Mesendoderm (in vitro differentiated cells): ENCODE data around the gene EN2.

Source experiments
- DNase-seq: peaks from one replicate; pipeline ENCODE4 v3.0.0; 2013
- H2AK5ac ChIP-seq: 2 replicates; pipeline ENCODE4 v1.6.1; 2013; ENCODE audit warnings: low read length, inconsistent platforms
- H2BK120ac ChIP-seq: 2 replicates; pipeline ENCODE4 v1.6.1; 2013; ENCODE audit warnings: low read depth, mild to moderate bottlenecking, low read length, moderate library complexity, mixed read lengths
- H2BK15ac ChIP-seq: replicated peaks from 2 replicates; pipeline ENCODE4 v1.6.1; 2013; ENCODE audit warnings: low read depth, mild to moderate bottlenecking, moderate library complexity
- H2BK5ac ChIP-seq: 2 replicates; pipeline ENCODE4 v1.6.1; 2013; ENCODE audit warnings: low read length, inconsistent platforms
- H3K18ac ChIP-seq: 2 replicates; pipeline ENCODE4 v1.6.1; 2013; ENCODE audit warnings: mild to moderate bottlenecking, low read length, mixed read lengths
- H3K23ac ChIP-seq: one replicate; pipeline ENCODE4 v1.6.1; 2013; ENCODE audit warnings: low read length
- H3K27ac ChIP-seq: 2 replicates; pipeline ENCODE4 v1.5.1; 2013; ENCODE audit warnings: low read depth, mild to moderate bottlenecking, inconsistent platforms, low read length, moderate library complexity
- H3K27me3 ChIP-seq: 2 replicates; pipeline ENCODE4 v1.6.1; 2013; ENCODE audit warnings: low read length, control low read depth, mild to moderate bottlenecking, inconsistent platforms; ENCODE audit not compliant: insufficient read depth, poor library complexity
- H3K36me3 ChIP-seq: 2 replicates; pipeline ENCODE4 v1.6.1; 2013; ENCODE audit warnings: low read length, inconsistent platforms; ENCODE audit not compliant: control insufficient read depth, insufficient read depth
- H3K4ac ChIP-seq: one replicate; pipeline ENCODE4 v1.6.1; 2013; ENCODE audit warnings: low read depth, mild to moderate bottlenecking, low read length, moderate library complexity
- H3K4me1 ChIP-seq: 2 replicates; pipeline ENCODE4 v1.6.1; 2013; ENCODE audit warnings: low read depth, low read length, inconsistent platforms; ENCODE audit not compliant: control insufficient read depth
- H3K4me2 ChIP-seq: 2 replicates; pipeline ENCODE4 v1.6.1; 2013; ENCODE audit warnings: low read length
- H3K4me3 ChIP-seq: 2 replicates; pipeline ENCODE4 v1.5.1; 2013; ENCODE audit warnings: mild to moderate bottlenecking, low read length
- H3K56ac ChIP-seq: one replicate; pipeline ENCODE4 v1.6.1; 2013; ENCODE audit warnings: low read length
- H3K79me1 ChIP-seq: 2 replicates; pipeline ENCODE4 v1.6.1; 2013; ENCODE audit warnings: low read length, inconsistent platforms
- H3K79me2 ChIP-seq: 2 replicates; pipeline ENCODE4 v1.6.1; 2013; ENCODE audit warnings: mild to moderate bottlenecking, low read length; ENCODE audit not compliant: control insufficient read depth, insufficient read depth
- H3K9ac ChIP-seq: 2 replicates; pipeline ENCODE4 v1.6.1; 2013; ENCODE audit warnings: low read length, inconsistent platforms
- H4K5ac ChIP-seq: one replicate; pipeline ENCODE4 v1.6.1; 2013; ENCODE audit warnings: low read length
- H4K8ac ChIP-seq: one replicate; pipeline ENCODE4 v1.6.1; 2013; ENCODE audit warnings: low read depth, mild to moderate bottlenecking, control low read depth, low read length, moderate library complexity
- WGBS: extraction: QIAGEN DNeasy Blood & Tissue Kit; methylation state at CpG from one replicate; pipeline ENCODE4 v1.1.7; 2013; ENCODE audit warnings: low lambda C conversion rate, missing lambda C conversion rate; ENCODE audit not compliant: insufficient coverage; ENCODE audit errors: extremely low coverage; 5-methylcytosine and 5-hydroxymethylcytosine counted together

The EN2 gene

DNA sequence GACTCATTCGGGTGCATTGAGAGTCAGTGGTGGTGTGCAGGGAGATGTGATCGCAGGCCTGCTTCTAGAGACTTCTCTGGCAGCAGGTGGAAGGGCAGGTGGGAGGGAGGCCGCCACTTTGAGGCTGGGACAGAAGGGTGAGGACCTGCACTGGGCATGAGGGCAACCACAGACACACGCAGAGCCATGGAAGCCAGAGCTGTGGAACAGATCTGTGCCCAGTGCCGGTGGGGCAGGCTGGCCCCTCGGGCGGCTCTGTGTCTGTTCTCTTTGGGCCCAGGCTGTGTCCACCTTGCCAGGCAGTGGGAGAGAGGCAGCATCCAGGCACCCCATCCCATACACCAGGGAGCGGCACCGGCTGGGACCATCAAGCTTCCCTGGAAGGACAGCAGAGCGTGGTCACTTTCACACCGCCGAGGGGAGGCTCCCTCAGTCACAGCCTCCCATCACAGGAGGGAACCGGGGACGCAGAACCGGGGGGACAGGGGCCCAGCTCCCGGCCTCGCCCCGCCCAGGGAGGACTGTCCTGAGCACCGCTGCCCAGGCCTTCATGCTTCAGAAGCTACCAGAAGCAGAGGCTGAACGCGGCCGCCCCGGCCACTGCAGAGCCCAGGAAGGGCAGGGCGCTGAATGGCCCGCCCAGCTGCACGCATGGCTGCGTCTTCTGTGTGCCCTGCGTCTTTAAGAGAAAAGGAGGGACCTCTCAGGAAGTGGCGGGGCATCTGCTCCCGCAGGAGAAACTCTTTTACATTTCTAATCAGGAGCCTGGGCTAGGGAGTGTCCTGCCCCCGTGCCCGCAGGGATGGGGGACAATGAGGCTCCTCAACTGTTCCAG, 32.1 kb downstream of the EN2 start:
- H4K5ac ChIP-seq: no peak overlapping the region
- WGBS: no CpG with 5 or more reads among the region's 32 CpGs
- H3K79me2 ChIP-seq: no peaks in the 10 kb centered on the region
- H3K36me3 ChIP-seq: no peaks in the 10 kb centered on the region
- no peak overlapping the region for H3K4ac ChIP-seq
- H3K79me1 ChIP-seq: no peaks in the 10 kb centered on the region
- DNase-seq: no peak
- no peak overlapping the region for H4K8ac ChIP-seq
- H3K27ac ChIP-seq: no peak overlapping the region
- H2BK5ac ChIP-seq: no peak overlapping the region
- peak overlapping the region; percentile 1 for H3K9ac ChIP-seq
- H3K56ac ChIP-seq: peak overlapping the region; percentile 19
- no peak overlapping the region for H2BK120ac ChIP-seq
- H2BK15ac ChIP-seq: no peak overlapping the region
- H3K18ac ChIP-seq: peak overlapping the region; percentile 43
- H2AK5ac ChIP-seq: no peak overlapping the region
- peaks cover 5% of the 10 kb centered on the region for H3K4me1 ChIP-seq
- H3K27me3 ChIP-seq: no peaks in the 10 kb centered on the region
- no peak overlapping the region for H3K4me3 ChIP-seq
- H3K4me2 ChIP-seq: peak overlapping the region; percentile 9
- H3K23ac ChIP-seq: no peak overlapping the region

DNA sequence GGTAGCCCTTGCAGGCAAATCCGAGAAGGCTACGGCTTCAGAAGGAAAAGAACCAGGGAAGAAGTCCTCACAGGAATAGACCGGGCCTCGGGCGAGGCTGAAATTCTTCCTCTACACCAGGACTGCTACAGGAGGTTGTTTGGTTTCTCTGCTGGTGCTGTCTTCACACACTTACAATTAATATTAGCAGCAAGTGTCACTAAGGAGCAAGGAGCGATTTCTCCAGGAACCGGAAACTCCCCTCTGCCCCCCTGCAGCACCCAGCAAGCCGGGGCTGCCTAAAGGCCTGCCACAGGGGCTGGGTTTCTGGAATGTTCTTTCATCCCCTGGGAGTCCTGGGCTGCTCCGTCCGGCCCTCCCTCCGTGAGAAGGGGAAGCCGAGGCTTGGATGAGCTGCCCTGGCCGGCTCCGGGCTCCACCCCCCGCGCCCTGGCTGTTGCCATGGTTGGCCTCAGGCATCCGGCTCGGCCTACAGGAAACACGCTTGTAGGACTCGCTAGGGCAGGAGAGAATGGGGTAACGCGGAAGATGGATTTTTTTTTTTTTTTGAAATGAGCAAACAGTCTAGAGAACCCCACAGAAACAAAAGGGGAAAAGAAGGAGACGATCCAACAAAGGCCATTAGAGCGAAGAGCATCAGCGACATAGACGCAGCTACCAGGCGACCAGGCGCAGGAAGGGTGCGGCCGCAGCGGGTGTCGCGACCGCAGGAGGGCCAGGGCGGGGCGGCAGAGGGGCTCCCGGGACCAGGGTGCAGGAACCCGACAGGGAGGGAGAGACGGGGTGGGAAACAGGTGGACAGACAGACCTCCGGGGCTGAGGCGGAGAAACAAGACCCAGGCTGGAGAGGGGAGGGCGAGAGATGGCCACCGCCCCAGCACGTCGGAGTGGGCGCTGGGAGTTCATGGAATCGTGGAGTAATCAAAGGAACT, 33.0 kb downstream of the EN2 start:
- H2BK5ac ChIP-seq: no peak overlapping the region
- H3K36me3 ChIP-seq: no peaks in the 10 kb centered on the region
- peak overlapping the region; percentile 4 for H2BK120ac ChIP-seq
- H3K23ac ChIP-seq: no peak overlapping the region
- H2AK5ac ChIP-seq: no peak overlapping the region
- peak overlapping the region; percentile 17 for H3K27ac ChIP-seq
- no peak overlapping the region for H3K4ac ChIP-seq
- H3K4me1 ChIP-seq: peaks cover 5% of the 10 kb centered on the region
- H4K5ac ChIP-seq: no peak overlapping the region
- H3K4me2 ChIP-seq: peak overlapping the region; percentile 64
- no peak overlapping the region for H4K8ac ChIP-seq
- H3K79me2 ChIP-seq: no peaks in the 10 kb centered on the region
- H3K9ac ChIP-seq: peak overlapping the region; percentile 61
- peak overlapping the region; percentile 43 for H3K18ac ChIP-seq
- H3K4me3 ChIP-seq: peak overlapping the region; percentile 16
- no peaks in the 10 kb centered on the region for H3K27me3 ChIP-seq
- H3K79me1 ChIP-seq: no peaks in the 10 kb centered on the region
- DNase-seq: peak; percentile 87
- H2BK15ac ChIP-seq: no peak overlapping the region
- peak overlapping the region; percentile 86 for H3K56ac ChIP-seq
- WGBS: no CpG with 5 or more reads among the region's 47 CpGs

DNA sequence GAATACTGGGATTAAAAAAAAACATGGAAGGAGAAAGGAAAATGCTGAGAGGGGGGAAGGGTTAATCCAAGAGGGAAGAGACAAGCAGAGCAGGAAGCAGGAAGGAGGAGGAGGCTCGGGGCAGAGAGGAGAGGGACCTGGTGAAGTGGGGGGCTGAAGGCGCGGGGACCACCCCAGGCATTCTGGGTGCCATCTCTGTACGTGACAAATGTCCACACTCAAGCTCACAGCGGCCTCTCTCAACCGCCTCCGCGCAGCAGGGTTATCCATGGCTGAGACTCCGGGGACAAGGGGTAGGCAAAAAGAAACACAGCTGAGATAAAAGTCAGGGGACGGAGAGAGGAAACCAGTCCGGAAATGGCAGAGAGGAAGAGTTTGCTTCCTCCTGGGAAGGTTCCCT, 33.9 kb downstream of the EN2 start:
- H4K8ac ChIP-seq: no peak overlapping the region
- no peak for DNase-seq
- H2BK15ac ChIP-seq: no peak overlapping the region
- H3K36me3 ChIP-seq: no peaks in the 10 kb centered on the region
- H3K27ac ChIP-seq: no peak overlapping the region
- peak overlapping the region; percentile 61 for H3K9ac ChIP-seq
- peak overlapping the region; percentile 64 for H3K4me2 ChIP-seq
- no peak overlapping the region for H3K23ac ChIP-seq
- H3K56ac ChIP-seq: peak overlapping the region; percentile 86
- H3K18ac ChIP-seq: peak overlapping the region; percentile 40
- peaks cover 5% of the 10 kb centered on the region for H3K4me1 ChIP-seq
- H3K79me1 ChIP-seq: no peaks in the 10 kb centered on the region
- H2AK5ac ChIP-seq: no peak overlapping the region
- no peaks in the 10 kb centered on the region for H3K79me2 ChIP-seq
- H3K4ac ChIP-seq: no peak overlapping the region
- no peaks in the 10 kb centered on the region for H3K27me3 ChIP-seq
- no peak overlapping the region for H2BK5ac ChIP-seq
- H2BK120ac ChIP-seq: no peak overlapping the region
- no CpG with 5 or more reads among the region's 11 CpGs for WGBS
- no peak overlapping the region for H3K4me3 ChIP-seq
- H4K5ac ChIP-seq: no peak overlapping the region

DNA sequence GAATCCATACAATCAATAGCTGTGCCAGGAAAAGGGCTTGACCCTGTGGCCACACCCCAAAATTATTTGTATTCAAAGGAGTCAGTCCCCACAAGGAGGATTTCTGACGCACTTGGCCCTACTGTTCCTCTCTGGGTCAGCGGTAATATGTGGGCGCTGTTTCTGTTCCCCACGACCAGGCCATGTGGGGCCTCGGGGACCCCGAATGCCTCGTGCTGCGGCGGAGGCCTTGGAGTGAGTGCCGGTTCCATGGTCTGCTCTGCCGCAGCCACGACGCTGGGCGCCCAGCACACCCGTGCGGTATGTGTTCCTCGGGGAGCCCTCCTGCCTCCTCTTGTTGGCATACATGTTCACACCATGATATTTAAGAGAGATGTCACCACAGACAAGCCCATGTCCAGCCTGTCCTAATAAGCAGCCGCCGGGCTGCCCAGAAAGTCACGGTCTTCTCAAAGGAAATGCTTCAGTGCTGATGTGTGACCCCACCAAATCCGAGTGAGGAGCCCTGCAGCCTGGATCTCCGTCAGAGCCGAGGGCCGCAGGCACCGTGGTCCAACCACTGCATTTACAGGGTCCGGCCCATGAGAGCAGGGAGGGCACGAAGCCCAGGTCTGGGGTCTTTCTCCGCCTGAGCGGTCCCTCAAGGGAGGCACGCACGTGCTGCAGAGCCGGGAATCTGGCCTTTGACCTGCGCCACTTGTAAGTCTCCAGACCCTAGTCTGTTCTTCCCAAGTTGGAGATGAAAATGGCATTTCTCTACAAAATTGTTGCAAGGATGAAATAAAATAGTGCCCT, 36.0 kb downstream of the EN2 start:
- no peak overlapping the region for H3K9ac ChIP-seq
- H3K18ac ChIP-seq: no peak overlapping the region
- H3K4ac ChIP-seq: no peak overlapping the region
- H3K56ac ChIP-seq: no peak overlapping the region
- WGBS: no CpG with 5 or more reads among the region's 33 CpGs
- H3K23ac ChIP-seq: no peak overlapping the region
- no peak overlapping the region for H2BK5ac ChIP-seq
- no peak overlapping the region for H2AK5ac ChIP-seq
- H3K4me2 ChIP-seq: no peak overlapping the region
- no peaks in the 10 kb centered on the region for H3K79me2 ChIP-seq
- no peaks in the 10 kb centered on the region for H3K79me1 ChIP-seq
- H4K5ac ChIP-seq: no peak overlapping the region
- no peaks in the 10 kb centered on the region for H3K36me3 ChIP-seq
- H2BK120ac ChIP-seq: no peak overlapping the region
- H3K27ac ChIP-seq: no peak overlapping the region
- no peaks in the 10 kb centered on the region for H3K27me3 ChIP-seq
- no peak for DNase-seq
- H3K4me1 ChIP-seq: peaks cover 5% of the 10 kb centered on the region
- H4K8ac ChIP-seq: no peak overlapping the region
- H2BK15ac ChIP-seq: no peak overlapping the region
- no peak overlapping the region for H3K4me3 ChIP-seq

DNA sequence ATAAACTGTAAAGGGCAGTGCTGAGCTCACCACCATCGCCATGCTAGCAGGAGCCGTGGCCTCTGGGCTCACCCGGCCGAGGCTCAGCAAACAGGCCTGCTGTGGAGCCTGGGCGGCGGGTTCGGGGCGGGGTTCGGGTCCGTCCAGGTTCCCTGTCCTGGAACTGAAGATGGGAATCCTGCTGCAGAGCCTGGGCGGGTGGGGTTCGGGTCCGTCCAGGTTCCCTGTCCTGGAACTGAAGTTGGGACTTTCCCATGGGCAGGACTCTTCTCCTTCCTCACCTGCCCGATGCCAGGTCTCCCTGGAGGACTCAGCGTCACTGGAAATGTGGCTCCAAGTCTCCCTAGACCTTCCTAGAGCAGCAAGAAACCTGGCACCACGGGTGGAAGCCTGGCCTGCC, 36.6 kb downstream of the EN2 start:
- Histone ChIP-seq H4K8ac (no peak overlapping the region), H4K5ac (no peak overlapping the region), H3K27me3 (no peaks in the 10 kb centered on the region), H3K79me1 (no peaks in the 10 kb centered on the region), H2BK5ac (no peak overlapping the region), H2BK120ac (no peak overlapping the region), H3K18ac (no peak overlapping the region), H3K4me1 (peaks cover 5% of the 10 kb centered on the region), H3K4me3 (no peak overlapping the region), H3K56ac (no peak overlapping the region), H3K4ac (no peak overlapping the region), H2BK15ac (no peak overlapping the region), H3K4me2 (no peak overlapping the region), H2AK5ac (no peak overlapping the region), H3K27ac (no peak overlapping the region), H3K23ac (no peak overlapping the region), H3K9ac (no peak overlapping the region), H3K36me3 (no peaks in the 10 kb centered on the region), H3K79me2 (no peaks in the 10 kb centered on the region)
- no peak for DNase-seq
- WGBS: no CpG with 5 or more reads among the region's 16 CpGs
